Lung (tissue), 12 donors: Measurements from ENCODE around the gene APCS. TPM values are rescaled to one million over a fixed set of nuclear protein-coding genes. Genes with fewer than 3 reads are reported as not detected.

Experiments used
- ATAC-seq: fragments of 200-7000 bp; cut with Tn5 transposase; one replicate; pipeline ENCODE4 v1.9.1; 2020; ENCODE audit warnings: moderate number of reproducible peaks; ENCODE audit not compliant: insufficient read depth, low FRiP score
- DNase-seq, 3 donors: peaks; one replicate each; pipeline ENCODE4 v3.0.0-alpha.2; 2013 to 2017
- H3K27ac ChIP-seq, 2 donors: one replicate each; pipeline ENCODE4 v1.5.1; 2013; ENCODE audit warnings: mild to moderate bottlenecking in 2 of 2, moderate library complexity in 2 of 2, control low read depth in 1 of 2, inconsistent platforms in 1 of 2, low read depth in 1 of 2, low read length in 1 of 2
- H3K27me3 ChIP-seq, 3 donors: one replicate each; pipeline ENCODE4 v1.5.1; 2013; ENCODE audit warnings: low read length in 2 of 3; ENCODE audit not compliant: control insufficient read depth in 3 of 3, insufficient read depth in 3 of 3
- H3K36me3 ChIP-seq, 4 donors: one replicate each; pipeline ENCODE4 v1.5.1; 2013; ENCODE audit warnings: low read length in 4 of 4, mild to moderate bottlenecking in 1 of 4, moderate library complexity in 1 of 4; ENCODE audit not compliant: control insufficient read depth in 4 of 4, insufficient read depth in 4 of 4
- H3K4me1 ChIP-seq, 5 donors: one replicate each; pipeline ENCODE4 v1.5.1; 2013; ENCODE audit warnings: low read length in 5 of 5, mild to moderate bottlenecking in 2 of 5, moderate library complexity in 1 of 5; ENCODE audit not compliant: control insufficient read depth in 5 of 5, insufficient read depth in 5 of 5
- H3K4me3 ChIP-seq: one replicate; pipeline ENCODE4 v1.5.1; 2013; ENCODE audit warnings: mild to moderate bottlenecking, control low read depth, moderate library complexity
- H3K9ac ChIP-seq, 2 donors: one replicate each; pipeline ENCODE4 v1.5.1; 2013; ENCODE audit warnings: low read length in 2 of 2, control low read depth in 1 of 2; ENCODE audit not compliant: insufficient read depth in 1 of 2
- H3K9me3 ChIP-seq, 4 donors: one replicate each; pipeline ENCODE4 v1.5.1; 2013; ENCODE audit warnings: low read length in 3 of 4, mild to moderate bottlenecking in 1 of 4, moderate library complexity in 1 of 4; ENCODE audit not compliant: control insufficient read depth in 4 of 4, insufficient read depth in 3 of 4
- WGBS, 2 donors: extraction: QIAGEN DNeasy Blood & Tissue Kit; methylation state at CpG; one replicate each; pipeline ENCODE4 v1.1.7; 2013; 5-methylcytosine and 5-hydroxymethylcytosine counted together
- polyA plus RNA-seq, 2 donors: library from polyadenylated mRNA; stranded (reverse); fragments of 200-250 nt; gene quantifications; one replicate each; pipeline ENCODE4 v1.2.1, GENCODE V29; 2013
- total RNA-seq, 2 donors: library from RNA; depleted of rRNA in 1 of 2; stranded (reverse); fragments of >200 nt in 1 of 2; gene quantifications; one replicate each; pipeline ENCODE4 v1.2.1, GENCODE V29; 2014 to 2021
- TF ChIP-seq, protein P1 (sequence below): IDR thresholded peaks from 2 replicates; pipeline ENCODE4 v1.5.1; 2012; ENCODE audit warnings: mild to moderate bottlenecking; ENCODE audit errors: control extremely low read depth, extremely low read depth
- donor health status: control.
- donor health status: control.
- donor health status: Bipolar disorder and iron deficiency.
- donor health status: healthy.
- donor health status: DM: yes; HTN: yes; CAD: no.

The APCS gene
- total and polyA plus RNA-seq, 4 donors, result 0.46 TPM; not detected in 3

- Histone ChIP-seq H3K36me3 (no peaks in the 10 kb centered on the region), H3K9ac (no peak overlapping the region), H3K27ac (no peak overlapping the region), H3K27me3 (no peaks in the 10 kb centered on the region), H3K4me1 (no peaks in the 10 kb centered on the region), H3K9me3 (no peaks in the 10 kb centered on the region), H3K4me3 (no peak overlapping the region)
- TF ChIP-seq, protein P1, sequence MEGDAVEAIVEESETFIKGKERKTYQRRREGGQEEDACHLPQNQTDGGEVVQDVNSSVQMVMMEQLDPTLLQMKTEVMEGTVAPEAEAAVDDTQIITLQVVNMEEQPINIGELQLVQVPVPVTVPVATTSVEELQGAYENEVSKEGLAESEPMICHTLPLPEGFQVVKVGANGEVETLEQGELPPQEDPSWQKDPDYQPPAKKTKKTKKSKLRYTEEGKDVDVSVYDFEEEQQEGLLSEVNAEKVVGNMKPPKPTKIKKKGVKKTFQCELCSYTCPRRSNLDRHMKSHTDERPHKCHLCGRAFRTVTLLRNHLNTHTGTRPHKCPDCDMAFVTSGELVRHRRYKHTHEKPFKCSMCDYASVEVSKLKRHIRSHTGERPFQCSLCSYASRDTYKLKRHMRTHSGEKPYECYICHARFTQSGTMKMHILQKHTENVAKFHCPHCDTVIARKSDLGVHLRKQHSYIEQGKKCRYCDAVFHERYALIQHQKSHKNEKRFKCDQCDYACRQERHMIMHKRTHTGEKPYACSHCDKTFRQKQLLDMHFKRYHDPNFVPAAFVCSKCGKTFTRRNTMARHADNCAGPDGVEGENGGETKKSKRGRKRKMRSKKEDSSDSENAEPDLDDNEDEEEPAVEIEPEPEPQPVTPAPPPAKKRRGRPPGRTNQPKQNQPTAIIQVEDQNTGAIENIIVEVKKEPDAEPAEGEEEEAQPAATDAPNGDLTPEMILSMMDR, result no peak
- WGBS, 2 donors, result 92 to 93% methylated on average over 3 of the region's 3 CpGs
- ATAC-seq (no peak), DNase-seq (no peak)
Measured at GRCh38 chr1:159577446-159577845, 10.2 kb upstream of the APCS start.

DNA sequence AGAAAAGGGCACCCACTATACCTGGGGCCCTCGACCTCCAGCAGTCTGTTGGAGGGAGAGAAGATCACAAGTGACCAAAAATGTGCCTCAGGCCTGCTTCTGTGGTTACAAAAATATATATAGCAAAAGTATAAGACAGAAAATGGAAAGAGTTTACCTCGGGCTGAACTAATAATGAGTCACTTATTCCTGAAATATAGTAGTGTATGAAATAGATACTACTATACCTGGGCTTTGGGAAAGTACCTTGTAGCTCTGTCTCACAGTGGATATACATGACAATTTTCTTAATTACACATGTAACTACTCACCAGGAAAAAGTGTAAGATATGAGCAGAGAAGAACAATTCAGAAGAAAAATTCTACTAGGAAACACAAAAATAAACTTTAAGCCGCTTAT, 7.3 kb upstream of the APCS start:
- no peak for ATAC-seq
- TF ChIP-seq, protein P1, result no peak
- Histone ChIP-seq H3K36me3 (no peaks in the 10 kb centered on the region), H3K27ac (no peak overlapping the region), H3K4me3 (no peak overlapping the region), H3K4me1 (no peaks in the 10 kb centered on the region), H3K9me3 (no peaks in the 10 kb centered on the region), H3K27me3 (no peaks in the 10 kb centered on the region), H3K9ac (no peak overlapping the region)
- 65 to 81% methylated on average over 3 of the region's 3 CpGs for WGBS, 2 donors
- no peak for DNase-seq

- Histone ChIP-seq H3K9ac (no peak overlapping the region), H3K4me1 (no peaks in the 10 kb centered on the region), H3K4me3 (no peak overlapping the region), H3K27ac (no peak overlapping the region), H3K36me3 (no peaks in the 10 kb centered on the region), H3K9me3 (no peaks in the 10 kb centered on the region), H3K27me3 (no peaks in the 10 kb centered on the region)
- DNase-seq, result no peak
- no peak for ATAC-seq
- TF ChIP-seq, protein P1, result no peak
- WGBS, 2 donors, result 78 to 81% methylated on average over 1 of the region's 1 CpG
Measured at GRCh38 chr1:159581422-159581821, 6.2 kb upstream of the APCS start.

DNA sequence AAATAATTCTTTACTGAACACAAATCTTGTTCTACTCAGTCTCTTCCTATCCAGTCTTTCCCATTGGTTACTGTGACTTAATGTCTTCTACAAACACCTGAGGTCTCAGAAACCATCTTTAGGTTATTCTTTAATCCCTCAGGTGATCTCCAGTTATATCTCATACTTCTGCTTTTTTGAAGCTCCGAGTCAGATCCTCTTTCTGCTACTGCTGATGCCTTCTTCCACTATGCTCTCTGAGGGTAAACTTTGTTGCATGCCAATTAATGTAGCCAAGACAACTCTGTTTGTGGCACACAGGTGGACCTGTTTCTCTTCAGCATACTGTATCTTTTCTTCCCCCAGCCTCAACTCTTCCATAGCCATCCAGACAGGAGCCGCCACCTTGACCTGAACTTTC, 3.1 kb upstream of the APCS start:
- Histone ChIP-seq H3K27me3 (no peaks in the 10 kb centered on the region), H3K27ac (no peak overlapping the region), H3K9me3 (no peaks in the 10 kb centered on the region), H3K9ac (no peak overlapping the region), H3K4me1 (no peaks in the 10 kb centered on the region), H3K4me3 (no peak overlapping the region), H3K36me3 (no peaks in the 10 kb centered on the region)
- TF ChIP-seq, protein P1, result no peak
- DNase-seq (no peak), ATAC-seq (no peak)
- 65 to 81% methylated on average over 2 of the region's 2 CpGs for WGBS, 2 donors
